HepG2 (cell line): ENCODE results near the gene PBLD.

Experiments
- HNRNPL ChIP-seq: fragments of 200-400 bp; formaldehyde crosslinking; IDR thresholded peaks from 2 replicates; pipeline ENCODE4 v1.6.1; 2017; ENCODE audit warnings: mild to moderate bottlenecking, low read depth, low read length
- IRF2 ChIP-seq: IDR thresholded peaks from 2 replicates; pipeline ENCODE4 v1.6.1; 2018; ENCODE audit warnings: missing genetic modification reagents, missing compliant biosample characterization
- POLR2A ChIP-seq, 2 experiments: IDR thresholded peaks; 2 replicates each; pipeline ENCODE4 v1.6.1; 2011; ENCODE audit warnings: low read depth in 2 of 2, low read length in 2 of 2, mild to moderate bottlenecking in 1 of 2, moderate library complexity in 1 of 2; ENCODE audit not compliant: insufficient read depth in 1 of 2
- SMAD1 ChIP-seq: sonication (generic); formaldehyde crosslinking; IDR thresholded peaks from 2 replicates; pipeline ENCODE4 v1.4.0; 2020; ENCODE audit warnings: missing genetic modification reagents, low read depth, mild to moderate bottlenecking, borderline replicate concordance
- ZNF143 ChIP-seq: sonication (generic); formaldehyde crosslinking; IDR thresholded peaks from 2 replicates; pipeline ENCODE4 v1.4.0; 2020; ENCODE audit warnings: missing genetic modification reagents
- TF ChIP-seq, protein P1 (sequence below): sonication (generic); formaldehyde crosslinking; IDR thresholded peaks from 2 replicates; pipeline ENCODE4 v1.5.0; 2020; ENCODE audit warnings: mild to moderate bottlenecking, missing genetic modification reagents, moderate library complexity
- TF ChIP-seq, protein P2 (sequence below): sonication (generic); formaldehyde crosslinking; conservative IDR thresholded peaks from 2 replicates; pipeline ENCODE4 v1.4.0; 2020; ENCODE audit warnings: missing genetic modification reagents
- TF ChIP-seq, protein P3 (sequence below): sonication (generic); formaldehyde crosslinking; IDR thresholded peaks from 2 replicates; pipeline ENCODE4 v1.4.0; 2020; ENCODE audit warnings: missing genetic modification reagents

DNA sequence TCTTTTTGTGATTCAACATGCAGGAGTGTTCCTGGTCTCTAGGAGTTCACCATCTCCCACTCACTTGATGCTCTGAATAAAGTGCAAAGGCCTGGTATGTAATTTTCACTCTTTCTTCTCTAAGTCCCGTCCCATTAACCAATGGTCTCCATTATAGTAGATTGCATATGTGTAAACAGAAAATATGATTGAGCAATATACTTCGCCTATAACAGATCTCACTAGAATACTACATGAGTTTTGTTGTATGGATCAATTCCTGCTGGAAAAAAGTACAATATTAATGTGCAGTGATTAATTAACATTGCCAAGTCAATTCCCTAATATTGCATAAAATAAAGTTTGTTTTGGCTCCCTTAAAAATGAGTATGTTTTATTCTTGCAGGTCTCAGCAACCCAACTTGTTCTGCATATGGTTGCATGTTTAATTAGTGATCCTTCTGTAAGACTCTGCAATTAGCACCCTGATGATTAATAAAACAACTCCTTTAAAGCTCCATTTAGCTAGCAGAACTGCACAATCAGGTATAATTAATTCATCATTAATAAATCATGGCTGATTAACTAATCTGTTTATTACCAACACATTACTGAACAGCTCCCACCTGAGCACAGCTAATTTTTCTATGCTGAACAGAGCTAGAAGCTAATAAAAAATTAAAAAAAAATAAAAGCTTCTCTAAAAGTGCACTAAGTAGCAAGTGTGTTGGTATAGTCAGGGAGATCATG, 63.0 kb downstream of the PBLD start:
- TF ChIP-seq POLR2A (IDR thresholded peaks at IDR 0.05; ENCODE audit: insufficient read depth in 1 of 2, low read depth in 2 of 2, low read length in 2 of 2) = no peak
- no peak for TF ChIP-seq HNRNPL
- TF ChIP-seq, protein P1, sequence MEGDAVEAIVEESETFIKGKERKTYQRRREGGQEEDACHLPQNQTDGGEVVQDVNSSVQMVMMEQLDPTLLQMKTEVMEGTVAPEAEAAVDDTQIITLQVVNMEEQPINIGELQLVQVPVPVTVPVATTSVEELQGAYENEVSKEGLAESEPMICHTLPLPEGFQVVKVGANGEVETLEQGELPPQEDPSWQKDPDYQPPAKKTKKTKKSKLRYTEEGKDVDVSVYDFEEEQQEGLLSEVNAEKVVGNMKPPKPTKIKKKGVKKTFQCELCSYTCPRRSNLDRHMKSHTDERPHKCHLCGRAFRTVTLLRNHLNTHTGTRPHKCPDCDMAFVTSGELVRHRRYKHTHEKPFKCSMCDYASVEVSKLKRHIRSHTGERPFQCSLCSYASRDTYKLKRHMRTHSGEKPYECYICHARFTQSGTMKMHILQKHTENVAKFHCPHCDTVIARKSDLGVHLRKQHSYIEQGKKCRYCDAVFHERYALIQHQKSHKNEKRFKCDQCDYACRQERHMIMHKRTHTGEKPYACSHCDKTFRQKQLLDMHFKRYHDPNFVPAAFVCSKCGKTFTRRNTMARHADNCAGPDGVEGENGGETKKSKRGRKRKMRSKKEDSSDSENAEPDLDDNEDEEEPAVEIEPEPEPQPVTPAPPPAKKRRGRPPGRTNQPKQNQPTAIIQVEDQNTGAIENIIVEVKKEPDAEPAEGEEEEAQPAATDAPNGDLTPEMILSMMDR = no peak
- no peak for TF ChIP-seq IRF2 (CRISPR knock-in tag)
- TF ChIP-seq, protein P2, sequence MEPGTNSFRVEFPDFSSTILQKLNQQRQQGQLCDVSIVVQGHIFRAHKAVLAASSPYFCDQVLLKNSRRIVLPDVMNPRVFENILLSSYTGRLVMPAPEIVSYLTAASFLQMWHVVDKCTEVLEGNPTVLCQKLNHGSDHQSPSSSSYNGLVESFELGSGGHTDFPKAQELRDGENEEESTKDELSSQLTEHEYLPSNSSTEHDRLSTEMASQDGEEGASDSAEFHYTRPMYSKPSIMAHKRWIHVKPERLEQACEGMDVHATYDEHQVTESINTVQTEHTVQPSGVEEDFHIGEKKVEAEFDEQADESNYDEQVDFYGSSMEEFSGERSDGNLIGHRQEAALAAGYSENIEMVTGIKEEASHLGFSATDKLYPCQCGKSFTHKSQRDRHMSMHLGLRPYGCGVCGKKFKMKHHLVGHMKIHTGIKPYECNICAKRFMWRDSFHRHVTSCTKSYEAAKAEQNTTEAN (CRISPR knock-in tag) = no peak
- TF ChIP-seq ZNF143 (CRISPR knock-in tag) = no peak
- TF ChIP-seq, protein P3, sequence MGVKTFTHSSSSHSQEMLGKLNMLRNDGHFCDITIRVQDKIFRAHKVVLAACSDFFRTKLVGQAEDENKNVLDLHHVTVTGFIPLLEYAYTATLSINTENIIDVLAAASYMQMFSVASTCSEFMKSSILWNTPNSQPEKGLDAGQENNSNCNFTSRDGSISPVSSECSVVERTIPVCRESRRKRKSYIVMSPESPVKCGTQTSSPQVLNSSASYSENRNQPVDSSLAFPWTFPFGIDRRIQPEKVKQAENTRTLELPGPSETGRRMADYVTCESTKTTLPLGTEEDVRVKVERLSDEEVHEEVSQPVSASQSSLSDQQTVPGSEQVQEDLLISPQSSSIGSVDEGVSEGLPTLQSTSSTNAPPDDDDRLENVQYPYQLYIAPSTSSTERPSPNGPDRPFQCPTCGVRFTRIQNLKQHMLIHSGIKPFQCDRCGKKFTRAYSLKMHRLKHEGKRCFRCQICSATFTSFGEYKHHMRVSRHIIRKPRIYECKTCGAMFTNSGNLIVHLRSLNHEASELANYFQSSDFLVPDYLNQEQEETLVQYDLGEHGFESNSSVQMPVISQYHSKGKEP (CRISPR knock-in tag) = no peak
- TF ChIP-seq SMAD1 (CRISPR knock-in tag) = no peak
